IMR-90 (cell line): ENCODE results near the gene ISOC1. TPM values are rescaled to one million over a fixed set of nuclear protein-coding genes. Genes with fewer than 3 reads are reported as not detected.
A peak's percentile ranks its signal among the peaks of the same experiment; 100 is the strongest.

Experiments
- ATAC-seq: fragments of 200-7000 bp; cut with Tn5 transposase; 2 replicates; pipeline ENCODE4 v1.9.1; 2020; ENCODE audit warnings: low read depth, mild to moderate bottlenecking, moderate library complexity
- BruUV-seq: library from RNA; stranded (reverse); fragments of 400-500 nt; replicated peaks from 2 replicates; lab custom pipeline; 2021; lab: Mats Ljungman, UMichigan
- CTCF ChIA-PET: fragments of 300-600 bp; formaldehyde crosslinking; extraction: SDS; loops from one replicate; lab custom pipeline; 2021; ENCODE audit warnings: antibody characterized with exemption; lab: Yijun Ruan, JAX
- POLR2A ChIA-PET: fragments of 300-600 bp; sonication (Branson Sonifier 250); formaldehyde crosslinking; loops from one replicate; lab custom pipeline; 2022; ENCODE audit warnings: antibody characterized with exemption; ENCODE audit not compliant: unreplicated experiment; lab: Charles Lee
- DNase-seq: peaks from one replicate; pipeline ENCODE4 v3.0.0; 2013
- H2AFZ ChIP-seq: replicated peaks from 2 replicates; pipeline ENCODE3; 2013; ENCODE audit warnings: low read length, mild to moderate bottlenecking; ENCODE audit not compliant: poor library complexity
- H2AK5ac ChIP-seq: 2 replicates; pipeline ENCODE4 v1.6.1; 2013; ENCODE audit warnings: low read depth, low read length, inconsistent platforms
- H2AK9ac ChIP-seq: replicated peaks from 2 replicates; pipeline ENCODE3; 2013; ENCODE audit warnings: mild to moderate bottlenecking, low read depth, low read length, moderate library complexity; ENCODE audit not compliant: poor library complexity
- H2BK120ac ChIP-seq: 2 replicates; pipeline ENCODE4 v1.6.1; 2013; ENCODE audit warnings: low read depth, low read length, inconsistent platforms
- H2BK15ac ChIP-seq: 3 replicates; pipeline ENCODE4 v1.6.1; 2013; ENCODE audit warnings: low read depth, low read length, inconsistent platforms
- H2BK20ac ChIP-seq: 2 replicates; pipeline ENCODE4 v1.6.1; 2013; ENCODE audit warnings: low read depth, mild to moderate bottlenecking, inconsistent platforms, low read length, moderate library complexity
- H2BK5ac ChIP-seq: 2 replicates; pipeline ENCODE4 v1.6.1; 2013; ENCODE audit warnings: mild to moderate bottlenecking, low read depth, low read length, inconsistent platforms; ENCODE audit not compliant: poor library complexity, severe bottlenecking
- H3K14ac ChIP-seq: replicated peaks from 2 replicates; pipeline ENCODE4 v1.6.1; 2013; ENCODE audit warnings: low read depth, low read length, inconsistent platforms
- H3K18ac ChIP-seq: 2 replicates; pipeline ENCODE4 v1.6.1; 2013; ENCODE audit warnings: low read depth, low read length, control low read depth
- H3K23ac ChIP-seq: 2 replicates; pipeline ENCODE4 v1.6.1; 2013; ENCODE audit warnings: low read depth, low read length, inconsistent platforms
- H3K27ac ChIP-seq: 2 replicates; pipeline ENCODE4 v1.5.1; 2013; ENCODE audit warnings: mild to moderate bottlenecking, control low read depth, low read length; ENCODE audit not compliant: insufficient read depth
- H3K27me3 ChIP-seq: 2 replicates; pipeline ENCODE4 v1.6.1; 2013; ENCODE audit warnings: low read length; ENCODE audit not compliant: control insufficient read depth, insufficient read depth
- H3K36me3 ChIP-seq: 2 replicates; pipeline ENCODE4 v1.6.1; 2013; ENCODE audit warnings: low read length, mixed read lengths; ENCODE audit not compliant: control insufficient read depth, insufficient read depth
- H3K4ac ChIP-seq: 2 replicates; pipeline ENCODE4 v1.6.1; 2013; ENCODE audit warnings: low read depth, low read length, inconsistent platforms
- H3K4me1 ChIP-seq: 2 replicates; pipeline ENCODE4 v1.6.1; 2013; ENCODE audit warnings: low read length, mixed read lengths; ENCODE audit not compliant: control insufficient read depth, insufficient read depth
- H3K4me2 ChIP-seq: 2 replicates; pipeline ENCODE4 v1.6.1; 2013; ENCODE audit warnings: low read depth, mild to moderate bottlenecking, control low read depth, low read length, moderate library complexity
- H3K4me3 ChIP-seq: 2 replicates; pipeline ENCODE4 v1.5.1; 2013; ENCODE audit warnings: low read depth, mild to moderate bottlenecking, control low read depth, low read length, moderate library complexity; ENCODE audit not compliant: insufficient read depth
- H3K56ac ChIP-seq: 2 replicates; pipeline ENCODE4 v1.6.1; 2013; ENCODE audit warnings: low read length, inconsistent platforms; ENCODE audit not compliant: insufficient read depth; ENCODE audit errors: extremely low read depth
- H3K79me1 ChIP-seq, 2 experiments: 2 replicates each; pipeline ENCODE4 v1.6.1; 2013; ENCODE audit warnings: low read length in 2 of 2, inconsistent platforms in 1 of 2, low read depth in 1 of 2
- H3K9ac ChIP-seq: 2 replicates; pipeline ENCODE4 v1.6.1; 2013; ENCODE audit warnings: low read depth, low read length, control low read depth
- H3K9me1 ChIP-seq: 2 replicates; pipeline ENCODE4 v1.6.1; 2013; ENCODE audit warnings: low read length, inconsistent platforms; ENCODE audit not compliant: insufficient read depth
- H3K9me3 ChIP-seq: 2 replicates; pipeline ENCODE4 v1.6.1; 2013; ENCODE audit warnings: low read length; ENCODE audit not compliant: control insufficient read depth, insufficient read depth
- H4K20me1 ChIP-seq: 2 replicates; pipeline ENCODE4 v1.6.1; 2013; ENCODE audit warnings: low read length, inconsistent platforms; ENCODE audit not compliant: insufficient read depth
- H4K5ac ChIP-seq: 2 replicates; pipeline ENCODE4 v1.6.1; 2013; ENCODE audit warnings: mild to moderate bottlenecking, low read depth, low read length, control low read depth
- H4K8ac ChIP-seq, 2 experiments: 2 replicates each; pipeline ENCODE4 v1.6.1; 2013; ENCODE audit warnings: low read depth in 2 of 2, low read length in 2 of 2, control low read depth in 1 of 2, inconsistent platforms in 1 of 2
- H4K91ac ChIP-seq: 2 replicates; pipeline ENCODE4 v1.6.1; 2013; ENCODE audit warnings: low read depth, low read length, inconsistent platforms; ENCODE audit not compliant: insufficient read depth
- CEBPB ChIP-seq: IDR thresholded peaks from 2 replicates; pipeline ENCODE4 v1.6.1; 2012; ENCODE audit warnings: low read depth, low read length, improper control_type of control experiment
- CHD1 ChIP-seq: IDR thresholded peaks from 2 replicates; pipeline ENCODE4 v1.6.1; 2012; ENCODE audit warnings: low read depth, low read length, improper control_type of control experiment
- FOS ChIP-seq: fragments of 150-350 bp; IDR thresholded peaks from 2 replicates; pipeline ENCODE4 v1.6.1; 2016; ENCODE audit warnings: low read depth, low read length
- MAFK ChIP-seq: IDR thresholded peaks from 2 replicates; pipeline ENCODE4 v1.6.1; 2012; ENCODE audit warnings: low read depth, low read length, improper control_type of control experiment
- RAD21 ChIP-seq: IDR thresholded peaks from 2 replicates; pipeline ENCODE4 v1.6.1; 2012; ENCODE audit warnings: low read length, improper control_type of control experiment
- SMC3 ChIP-seq: fragments of 150-350 bp; IDR thresholded peaks from 2 replicates; pipeline ENCODE4 v1.6.1; 2016; ENCODE audit warnings: low read depth, mild to moderate bottlenecking, antibody characterized with exemption, low read length, moderate library complexity
- WGBS, 2 experiments: methylation state at CpG; one replicate each; pipeline versions ENCODE4 v1.1.5 to v1.1.7; 2013; ENCODE audit warnings: missing lambda C conversion rate in 2 of 2; ENCODE audit not compliant: insufficient read length in 1 of 2; ENCODE audit errors: extremely low coverage in 2 of 2; 5-methylcytosine and 5-hydroxymethylcytosine counted together
- dilution Hi-C: fragments of 300-500 bp; cut with HindIII; formaldehyde crosslinking; loops from one replicate; pipeline ENCODE4 v1.14.3; 2018; ENCODE audit warnings: low sequenced_read_pairs; ENCODE audit not compliant: unreplicated experiment
- in situ Hi-C: fragments of 300-500 bp; cut with MboI; formaldehyde crosslinking; loops from 3 replicates; pipeline ENCODE4 v1.14.3; 2019; ENCODE audit warnings: low sequenced_read_pairs, inconsistent platforms, mixed read lengths
- intact Hi-C: fragments of 100-400 bp; cut with micrococcal nuclease; formaldehyde crosslinking; loops from 2 replicates; pipeline ENCODE4 v1.10.0; 2022
- polyA plus RNA-seq, 3 experiments: library from polyadenylated mRNA; depleted of rRNA; stranded (reverse); fragments of >200 nt; gene quantifications; 2 replicates each; pipeline ENCODE4 v1.2.3, GENCODE V29; 2012; ENCODE audit warnings: low replicate concordance in 1 of 3
- total RNA-seq: library from RNA; depleted of rRNA; stranded (reverse); fragments of >200 nt; gene quantifications from 2 replicates; pipeline ENCODE4 v1.2.3, GENCODE V29; 2012
- TF ChIP-seq, protein P1 (sequence below): fragments of 150-350 bp; IDR thresholded peaks from 2 replicates; pipeline ENCODE4 v1.6.1; 2016; ENCODE audit warnings: low read depth, mild to moderate bottlenecking, low read length, moderate library complexity, borderline replicate concordance
- TF ChIP-seq, protein P2 (sequence below): fragments of 150-350 bp; IDR thresholded peaks from 2 replicates; pipeline ENCODE4 v1.6.1; 2017; ENCODE audit warnings: mild to moderate bottlenecking, antibody characterized with exemption, low read length, low read depth

Gene ISOC1
- total and polyA plus RNA-seq, 2 of the 4 experiments (the other 2 are of a cell fraction): 10.8 to 11.6 TPM

DNA sequence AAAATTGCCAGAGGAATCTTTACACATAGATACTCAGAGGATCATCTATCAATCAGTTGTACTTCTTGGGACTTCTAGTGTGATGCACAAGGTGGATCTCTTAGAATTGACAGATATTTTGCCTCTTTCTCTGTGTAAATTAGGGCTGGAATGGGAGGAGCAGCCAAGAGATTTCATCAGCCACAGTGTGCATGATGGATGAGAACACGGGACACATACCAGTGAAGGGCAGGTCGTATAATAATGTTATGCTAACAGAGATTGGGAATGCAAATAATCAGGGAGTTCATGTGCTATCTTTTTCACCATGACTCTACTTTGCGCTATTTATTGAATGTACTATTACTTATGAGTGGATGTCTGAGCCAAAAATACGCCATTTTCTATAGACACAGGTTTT is 43.3 kb upstream of the ISOC1 start:
- no peak overlapping the region for H2BK120ac ChIP-seq
- H3K14ac ChIP-seq: no peak overlapping the region
- no peak overlapping the region for H2BK15ac ChIP-seq
- no CpG with 5 or more reads among the region's 4 CpGs for WGBS, 2 experiments
- ChIA-PET CTCF (no interaction called here), POLR2A (interaction anchor here (0.7 kb wide), 1 partner anchor 87 kb away, joined by 3 read pairs; no protein-coding TSS in a partner anchor)
- H2BK20ac ChIP-seq: no peak overlapping the region
- no peak overlapping the region for H3K4ac ChIP-seq
- H3K4me2 ChIP-seq: no peak overlapping the region
- H2AK9ac ChIP-seq: no peak overlapping the region
- H3K9me3 ChIP-seq: no peaks in the 10 kb centered on the region
- DNase-seq (no peak), ATAC-seq (peak; percentile 49)
- H3K79me1 ChIP-seq: no peaks in the 10 kb centered on the region
- no TSS peak for BruUV-seq
- no peak overlapping the region for H2BK5ac ChIP-seq
- intact Hi-C loops: no loop called here
- H3K4me3 ChIP-seq: no peak overlapping the region
- no peaks in the 10 kb centered on the region for H3K36me3 ChIP-seq
- H3K18ac ChIP-seq: no peak overlapping the region
- H2AFZ ChIP-seq: no peak overlapping the region
- no peak overlapping the region for H3K9ac ChIP-seq
- in situ Hi-C loops: no loop called here
- no peak overlapping the region for H3K27ac ChIP-seq
- H4K91ac ChIP-seq: no peak overlapping the region
- no peaks in the 10 kb centered on the region for H4K20me1 ChIP-seq
- TF ChIP-seq CHD1: no peak
- TF ChIP-seq, protein P1, sequence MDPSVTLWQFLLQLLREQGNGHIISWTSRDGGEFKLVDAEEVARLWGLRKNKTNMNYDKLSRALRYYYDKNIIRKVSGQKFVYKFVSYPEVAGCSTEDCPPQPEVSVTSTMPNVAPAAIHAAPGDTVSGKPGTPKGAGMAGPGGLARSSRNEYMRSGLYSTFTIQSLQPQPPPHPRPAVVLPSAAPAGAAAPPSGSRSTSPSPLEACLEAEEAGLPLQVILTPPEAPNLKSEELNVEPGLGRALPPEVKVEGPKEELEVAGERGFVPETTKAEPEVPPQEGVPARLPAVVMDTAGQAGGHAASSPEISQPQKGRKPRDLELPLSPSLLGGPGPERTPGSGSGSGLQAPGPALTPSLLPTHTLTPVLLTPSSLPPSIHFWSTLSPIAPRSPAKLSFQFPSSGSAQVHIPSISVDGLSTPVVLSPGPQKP: no peak
- TF ChIP-seq FOS: no peak
- no peak for TF ChIP-seq RAD21
- TF ChIP-seq CEBPB: no peak
- TF ChIP-seq, protein P2, sequence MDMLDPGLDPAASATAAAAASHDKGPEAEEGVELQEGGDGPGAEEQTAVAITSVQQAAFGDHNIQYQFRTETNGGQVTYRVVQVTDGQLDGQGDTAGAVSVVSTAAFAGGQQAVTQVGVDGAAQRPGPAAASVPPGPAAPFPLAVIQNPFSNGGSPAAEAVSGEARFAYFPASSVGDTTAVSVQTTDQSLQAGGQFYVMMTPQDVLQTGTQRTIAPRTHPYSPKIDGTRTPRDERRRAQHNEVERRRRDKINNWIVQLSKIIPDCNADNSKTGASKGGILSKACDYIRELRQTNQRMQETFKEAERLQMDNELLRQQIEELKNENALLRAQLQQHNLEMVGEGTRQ: no peak
- no peak for TF ChIP-seq MAFK
- TF ChIP-seq SMC3: no peak
- H3K9me1 ChIP-seq: no peaks in the 10 kb centered on the region
- H3K27me3 ChIP-seq: no peaks in the 10 kb centered on the region
- H3K4me1 ChIP-seq: no peaks in the 10 kb centered on the region
- H2AK5ac ChIP-seq: no peak overlapping the region
- H4K5ac ChIP-seq: no peak overlapping the region
- dilution Hi-C loops: no loop called here
- no peak overlapping the region for H4K8ac ChIP-seq
- H3K23ac ChIP-seq: no peak overlapping the region
- no peak overlapping the region for H3K56ac ChIP-seq
